GM21381 (cell line): Measurements from ENCODE around the gene ASAP2.

ENCODE experiments used
- ATAC-seq: cut with Tn5 transposase; IDR thresholded peaks from one replicate; pipeline ENCODE4 v1.9.1; 2021; ENCODE audit warnings: mild to moderate bottlenecking, moderate library complexity; ENCODE audit not compliant: unreplicated experiment

ASAP2 gene

DNA sequence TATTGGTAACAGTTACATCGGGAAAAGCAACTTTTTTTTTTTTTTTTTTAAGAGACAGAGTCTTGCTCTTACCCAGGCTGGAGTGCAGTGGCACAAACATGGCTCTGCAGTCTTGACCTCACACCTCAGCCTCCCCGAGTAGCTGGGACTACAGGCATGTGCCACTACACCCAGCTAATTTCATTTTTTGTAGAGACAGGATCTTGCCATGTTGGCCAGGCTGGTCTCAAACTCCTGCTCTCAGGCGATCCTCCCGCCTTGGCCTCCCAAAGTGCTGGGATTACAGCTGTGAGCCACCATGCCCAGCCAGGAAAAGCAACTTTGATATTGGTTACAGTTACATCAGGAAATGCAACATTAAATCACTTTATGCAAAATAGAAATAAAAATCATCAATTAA lies 212.1 kb downstream of the ASAP2 start:
- no peak for ATAC-seq

DNA sequence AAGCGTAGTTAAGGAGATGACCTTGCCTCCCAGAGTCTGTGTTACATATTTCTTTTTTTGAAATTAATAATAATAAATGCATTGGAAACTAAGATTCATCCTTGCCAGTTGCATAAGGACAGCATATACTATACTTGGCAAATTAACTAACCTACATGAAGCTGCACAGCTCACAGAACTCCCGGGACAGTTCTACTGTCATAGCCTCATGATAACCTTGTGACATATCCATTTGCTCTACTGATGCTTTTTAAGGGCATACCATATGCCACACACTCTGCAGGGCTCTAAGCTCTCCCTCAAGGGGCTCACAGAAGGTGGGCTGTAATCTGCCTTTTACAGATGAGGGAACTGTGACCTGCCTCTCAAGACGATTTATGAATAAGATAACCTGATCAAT lies 212.9 kb downstream of the ASAP2 start:
- no peak for ATAC-seq

DNA sequence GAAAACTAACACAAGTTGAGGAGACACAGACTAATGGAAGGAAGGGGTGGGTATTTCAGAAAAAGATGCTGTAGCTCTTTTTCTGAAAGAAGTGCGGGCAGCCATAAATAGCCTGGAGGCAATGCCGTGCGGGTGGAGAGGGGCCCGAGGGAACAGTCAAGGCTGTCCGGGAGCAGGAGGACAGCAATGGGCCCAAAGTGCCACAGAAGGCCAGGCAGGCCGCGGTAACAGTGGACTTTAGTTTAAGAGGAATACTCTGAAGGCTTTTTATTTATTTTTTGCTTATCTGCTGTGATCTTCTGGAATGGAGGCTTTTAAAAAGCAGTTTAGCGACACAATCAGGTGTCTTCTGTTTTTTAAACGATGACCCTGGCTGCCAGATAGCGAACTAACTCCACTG lies 213.9 kb downstream of the ASAP2 start:
- ATAC-seq = no peak

DNA sequence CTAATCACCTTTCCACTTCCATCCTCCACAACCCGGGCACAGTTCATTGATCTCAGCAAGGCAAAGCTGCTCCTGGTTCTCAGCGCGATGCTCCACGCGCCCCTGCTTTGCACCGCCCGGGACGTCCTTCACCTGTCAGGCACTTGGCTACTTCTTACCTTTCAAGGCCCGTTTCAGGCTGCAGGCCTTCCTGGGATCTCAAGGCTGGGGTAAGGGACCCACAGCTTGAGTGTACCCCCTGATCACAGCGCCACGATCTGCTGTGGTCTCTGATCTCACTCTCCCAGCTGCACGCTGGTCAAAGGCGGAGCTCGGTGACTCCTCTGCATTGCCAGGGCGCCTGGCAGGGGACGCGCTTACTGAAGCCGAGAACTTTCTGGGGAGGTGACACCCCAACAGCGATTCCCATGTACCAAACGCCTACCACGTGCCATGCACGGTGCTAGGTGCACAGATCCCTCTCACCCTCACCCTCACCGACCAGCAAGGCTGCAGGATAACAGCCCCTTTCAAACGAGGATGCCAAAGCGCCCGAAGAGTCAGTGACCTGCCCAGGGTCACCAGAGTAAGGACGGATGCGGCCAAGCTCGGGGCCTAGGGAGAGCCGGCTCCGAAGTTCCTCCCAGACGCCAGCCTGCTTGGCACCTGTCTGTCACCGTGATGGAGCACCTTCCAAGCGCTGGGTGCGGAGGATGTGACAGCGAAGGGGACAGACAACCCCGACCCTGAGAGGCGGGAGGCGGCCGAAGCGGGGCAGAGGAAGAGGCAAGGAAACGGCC lies 215.9 kb downstream of the ASAP2 start:
- ATAC-seq = peak; percentile 34

DNA sequence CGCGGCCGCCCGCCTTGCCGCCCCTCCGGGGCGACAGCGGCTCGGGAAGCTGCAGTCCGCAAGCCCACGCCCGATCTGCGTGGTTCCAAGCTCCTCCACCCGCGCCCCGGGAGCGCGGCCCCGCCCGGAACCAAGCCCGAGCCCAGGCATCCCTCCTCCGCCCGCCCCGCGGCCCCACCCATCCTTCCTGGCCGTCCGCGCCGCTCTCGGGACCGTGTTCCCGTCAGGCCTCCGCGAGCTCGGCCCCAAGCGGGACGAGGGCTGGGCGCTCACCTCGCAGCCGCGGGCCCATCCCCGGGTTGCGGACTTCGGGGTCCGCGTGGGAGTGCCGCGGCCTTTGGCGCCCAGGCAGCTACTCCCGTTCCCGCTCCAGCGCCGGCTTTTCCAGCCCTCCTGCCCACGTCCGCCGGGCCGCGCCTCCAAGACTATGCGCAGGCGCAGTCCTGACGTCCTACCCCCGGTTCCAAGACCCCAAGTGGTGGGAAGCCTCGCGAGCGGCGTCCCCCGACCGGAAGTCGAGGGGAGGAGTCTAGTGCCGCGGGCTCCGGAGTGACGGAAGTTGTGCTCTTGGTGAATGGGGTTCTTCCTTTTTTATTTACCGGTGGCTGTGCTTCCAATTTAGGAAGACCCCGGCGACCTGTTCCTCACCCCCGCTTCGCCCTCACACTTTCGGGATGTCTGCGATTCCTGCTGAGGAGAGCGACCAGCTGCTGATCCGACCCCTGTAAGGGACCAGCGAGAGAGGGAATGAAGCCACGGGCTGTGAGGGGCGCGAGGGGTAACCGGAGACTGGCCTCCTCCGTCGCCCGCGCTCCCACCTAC lies 216.7 kb downstream of the ASAP2 start, which contains the start of the genes CPSF3 and ITGB1BP1:
TSS of gene CPSF3 (plus strand) at position 555 of the 822 bp plus-strand sequence. CDS start at position 675, 120 bp downstream.
TSS of gene ITGB1BP1 (minus strand) at position 429 of the 822 bp plus-strand sequence. CDS start 4,831 bp downstream, outside the sequence.
- peak; percentile 70 for ATAC-seq

DNA sequence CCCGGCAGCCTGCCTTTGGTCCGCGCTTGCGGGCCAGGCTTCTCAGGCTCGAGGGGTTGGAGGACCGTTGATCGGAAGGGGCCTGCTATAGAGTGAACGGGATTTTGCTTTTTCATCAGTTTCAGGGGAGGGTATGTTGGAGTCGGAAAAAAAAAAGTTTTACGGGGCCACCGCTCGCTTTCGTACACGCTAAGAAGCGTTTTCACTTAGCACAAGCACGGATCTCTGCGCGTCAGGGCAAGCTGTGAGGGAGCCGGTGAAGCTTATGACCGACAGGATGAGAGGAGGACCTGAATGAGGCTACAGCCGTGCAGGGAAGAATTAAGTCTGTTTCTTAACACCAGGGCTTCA lies 217.3 kb downstream of the ASAP2 start:
- ATAC-seq = no peak

DNA sequence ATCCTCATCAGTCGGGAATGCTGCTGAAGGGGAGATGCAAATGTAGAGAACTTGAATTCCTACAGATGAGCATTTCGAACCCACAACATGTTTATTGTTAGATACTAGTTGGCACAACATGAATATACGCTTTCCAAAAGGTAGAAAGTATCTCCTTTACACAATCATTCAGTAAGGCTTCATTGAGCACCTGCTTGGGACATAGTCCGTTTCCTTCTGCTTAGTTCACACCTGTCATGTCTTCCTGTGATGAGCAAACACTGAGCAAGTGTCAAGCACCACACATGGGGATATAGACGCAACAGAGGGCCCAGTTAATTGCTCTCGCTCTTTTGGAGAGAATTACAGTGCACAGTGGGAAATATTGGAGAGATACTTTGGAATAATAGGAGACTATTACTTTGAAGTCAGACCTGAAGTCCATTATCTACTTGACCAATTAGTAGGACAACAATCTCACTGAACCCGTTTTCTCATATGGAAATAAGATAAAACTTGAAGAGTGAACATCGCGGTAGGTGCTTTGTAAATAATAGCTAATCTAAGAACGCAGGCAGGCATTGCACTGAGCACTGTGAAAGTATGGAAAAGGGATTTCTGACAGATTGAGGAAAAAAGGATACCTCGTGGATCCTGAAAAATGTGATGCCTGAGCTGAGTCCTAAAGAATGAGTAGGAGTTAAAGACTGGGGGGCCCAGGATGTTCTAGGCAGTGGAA lies 218.0 kb downstream of the ASAP2 start:
- ATAC-seq = no peak

DNA sequence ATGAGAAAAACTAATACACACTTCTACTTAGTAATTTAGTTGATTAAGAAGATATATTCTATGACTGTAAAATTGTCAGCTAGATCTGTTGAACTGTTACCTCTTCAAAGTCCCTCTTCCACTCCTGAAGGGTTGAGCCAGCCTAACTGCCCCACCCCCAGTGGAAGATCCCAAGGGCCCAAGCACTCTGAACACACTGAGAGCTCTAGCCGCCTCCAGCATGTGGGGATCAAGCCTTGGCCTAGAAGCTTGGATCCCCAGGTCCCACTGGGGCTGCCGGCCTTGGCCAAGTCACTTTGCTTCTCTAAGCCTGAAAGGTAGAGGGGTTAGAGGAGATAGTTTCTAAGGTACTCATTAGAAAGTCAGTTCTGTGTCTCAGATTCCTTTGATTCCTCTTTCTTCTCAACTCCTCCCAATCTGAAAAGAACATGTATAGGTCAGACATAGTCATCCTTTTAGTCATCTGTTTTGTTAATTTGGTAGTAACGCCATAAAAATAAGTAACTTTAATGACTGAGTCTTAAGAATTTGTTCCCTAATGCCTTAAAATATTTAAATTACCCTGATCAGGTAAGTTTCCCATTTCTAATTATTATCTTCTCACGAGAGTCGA lies 222.5 kb downstream of the ASAP2 start:
- no peak for ATAC-seq

DNA sequence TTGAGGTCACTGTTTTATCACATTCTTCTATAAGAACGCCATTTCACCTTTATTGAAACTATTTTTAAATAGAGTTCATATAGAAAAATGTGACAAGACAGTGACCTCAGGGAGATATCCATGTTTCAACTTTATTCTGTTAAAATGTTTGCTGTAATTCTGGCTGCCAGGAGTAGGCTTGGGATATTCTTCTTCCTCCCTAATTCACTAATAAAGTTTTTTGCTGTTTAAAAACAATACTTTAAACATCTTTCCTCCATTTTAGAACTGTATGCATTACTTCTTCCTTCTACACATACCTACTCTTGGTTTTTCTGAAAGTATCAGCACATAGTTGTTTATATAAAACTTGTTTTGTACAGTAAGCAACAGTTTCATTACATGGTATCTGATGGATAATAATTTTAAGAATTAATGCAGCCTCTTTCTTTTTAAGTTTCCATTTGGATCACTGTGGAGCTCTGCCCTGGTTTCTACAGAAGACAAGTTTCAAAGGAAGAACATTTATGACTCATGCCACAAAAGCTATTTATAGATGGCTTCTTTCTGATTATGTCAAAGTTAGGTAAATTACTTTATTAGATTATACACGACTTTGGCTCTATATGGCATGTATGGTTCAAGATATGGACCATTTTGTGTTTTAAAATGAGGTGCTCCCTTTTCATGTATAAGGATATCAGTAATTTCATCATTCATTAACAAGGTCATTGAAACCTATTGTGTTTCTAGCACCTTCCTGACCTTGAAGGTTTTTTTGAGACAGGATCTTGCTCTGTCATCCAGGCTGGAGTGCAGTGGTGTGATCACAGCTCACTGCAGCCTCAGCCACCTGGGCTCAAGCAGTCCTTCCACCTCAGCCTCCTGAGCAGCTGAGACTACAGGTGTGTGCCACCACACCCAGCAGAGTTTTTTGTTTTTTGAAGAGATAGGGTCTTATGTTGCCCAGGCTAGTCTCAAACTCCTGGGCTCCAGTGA lies 224.0 kb downstream of the ASAP2 start:
- no peak for ATAC-seq

DNA sequence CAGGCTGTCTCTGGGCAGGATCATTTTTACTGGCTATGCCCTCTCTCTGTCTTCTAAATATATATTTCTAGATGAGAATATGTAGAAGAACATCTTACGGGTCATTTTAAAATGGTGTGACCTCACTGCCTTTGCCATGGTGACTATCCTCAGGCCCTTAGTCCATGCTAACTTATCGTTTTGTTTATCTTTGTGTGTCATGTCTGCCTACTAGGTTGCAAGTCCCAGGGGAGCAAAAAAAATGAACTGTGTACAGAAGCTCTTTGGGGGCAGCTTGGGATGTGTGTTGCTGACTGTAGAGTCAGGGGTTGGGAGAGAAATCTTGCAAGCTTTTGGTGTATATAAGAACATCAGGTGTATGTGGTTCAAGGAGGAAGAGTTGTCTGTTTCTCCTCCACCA lies 227.9 kb downstream of the ASAP2 start:
- no peak for ATAC-seq

DNA sequence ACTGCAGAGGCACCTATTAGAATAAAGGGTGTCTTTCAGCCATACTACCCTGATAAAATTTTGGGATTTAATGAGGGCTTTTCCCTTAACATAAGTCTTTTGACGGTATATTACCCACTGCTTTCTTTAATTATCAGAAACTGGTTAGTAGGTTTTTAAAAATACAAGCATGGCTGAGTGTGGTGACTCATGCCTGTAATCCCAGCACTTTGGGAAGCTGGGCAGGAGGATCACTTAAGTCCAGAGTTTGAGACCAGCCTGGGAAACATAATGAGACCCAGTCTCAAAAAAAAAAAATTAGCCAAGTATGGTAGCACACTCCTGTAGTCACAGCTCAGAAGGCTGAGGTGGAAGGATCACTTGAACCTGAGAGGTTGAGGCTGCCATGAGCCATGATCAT lies 232.9 kb downstream of the ASAP2 start:
- ATAC-seq = no peak

DNA sequence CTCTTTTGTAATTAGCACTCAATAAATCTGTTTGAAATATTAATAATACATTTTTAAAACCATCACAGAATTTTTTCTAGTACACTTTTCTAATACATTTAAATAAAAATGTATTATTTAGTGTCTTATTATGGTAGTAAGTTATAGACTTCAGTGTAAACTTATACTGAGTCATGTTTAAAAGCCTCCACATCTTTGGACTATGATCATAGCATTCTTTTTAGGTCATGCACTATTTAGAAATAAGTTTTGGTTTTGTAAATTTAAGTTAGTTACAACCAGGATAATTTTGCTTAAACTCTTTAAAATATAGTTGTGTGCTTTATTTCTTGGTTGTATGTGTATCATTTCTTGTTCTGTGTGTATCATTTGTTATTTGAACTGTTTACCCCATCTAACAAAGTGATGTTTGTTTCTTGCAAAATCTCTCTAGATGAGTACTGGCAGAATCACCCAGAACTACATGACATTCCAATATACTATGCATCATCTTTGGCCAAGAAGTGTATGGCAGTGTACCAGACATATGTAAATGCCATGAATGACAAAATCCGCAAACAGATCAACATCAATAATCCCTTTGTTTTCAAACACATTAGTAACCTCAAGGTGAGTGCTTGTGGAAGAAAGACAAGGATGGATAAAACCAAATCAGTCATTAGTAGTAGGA lies 233.6 kb downstream of the ASAP2 start:
- no peak for ATAC-seq

DNA sequence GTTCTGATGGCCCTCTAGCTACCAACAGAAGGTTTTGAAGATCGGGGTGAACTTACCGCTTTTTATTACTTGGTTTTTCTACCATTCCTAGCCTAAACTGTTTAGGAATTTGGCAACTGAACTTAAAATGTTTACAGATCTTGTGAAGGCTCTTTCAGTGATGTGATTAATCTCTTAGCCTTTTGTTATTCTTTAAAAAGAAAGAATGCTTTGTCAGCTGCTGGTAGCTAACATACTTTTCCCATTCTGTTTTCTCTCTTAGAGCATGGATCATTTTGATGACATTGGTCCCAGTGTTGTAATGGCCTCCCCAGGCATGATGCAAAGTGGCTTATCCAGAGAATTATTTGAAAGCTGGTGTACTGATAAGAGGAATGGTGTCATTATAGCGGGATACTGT lies 234.9 kb downstream of the ASAP2 start:
- no peak for ATAC-seq

DNA sequence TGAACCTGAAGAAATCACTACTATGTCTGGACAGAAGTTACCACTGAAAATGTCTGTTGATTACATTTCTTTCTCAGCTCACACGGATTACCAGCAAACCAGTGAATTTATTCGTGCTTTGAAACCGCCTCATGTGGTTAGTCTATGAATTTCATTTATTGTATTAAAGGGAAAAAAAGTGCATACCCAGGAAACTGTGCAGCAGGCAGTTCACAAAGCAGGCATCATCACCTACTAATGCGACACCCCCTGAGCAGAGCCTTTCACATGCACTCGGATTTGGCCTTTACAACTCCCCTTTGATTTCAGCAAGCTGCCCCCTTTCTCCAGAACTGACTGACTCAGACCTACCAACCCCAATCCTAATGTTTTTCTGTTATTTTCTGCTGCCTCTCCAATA lies 236.9 kb downstream of the ASAP2 start:
- no peak for ATAC-seq

DNA sequence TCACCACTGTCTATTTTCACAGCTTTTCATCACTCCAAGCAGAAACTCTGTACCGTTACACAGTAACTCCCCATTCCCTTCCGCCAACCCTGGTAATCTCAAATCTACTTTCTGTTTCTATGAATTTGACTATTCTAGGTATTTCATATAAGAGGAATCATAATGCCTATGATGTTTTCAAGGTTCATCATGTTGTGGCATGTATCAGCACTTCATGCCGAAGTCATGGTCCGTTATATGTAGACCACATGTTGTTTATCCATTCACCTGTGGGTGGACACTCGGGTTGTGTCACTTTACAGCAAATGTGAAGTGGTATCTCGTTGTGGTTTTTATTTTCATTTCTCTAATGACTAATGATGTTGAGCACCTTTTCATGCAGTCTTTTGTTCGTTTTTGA lies 238.5 kb downstream of the ASAP2 start:
- no peak for ATAC-seq

DNA sequence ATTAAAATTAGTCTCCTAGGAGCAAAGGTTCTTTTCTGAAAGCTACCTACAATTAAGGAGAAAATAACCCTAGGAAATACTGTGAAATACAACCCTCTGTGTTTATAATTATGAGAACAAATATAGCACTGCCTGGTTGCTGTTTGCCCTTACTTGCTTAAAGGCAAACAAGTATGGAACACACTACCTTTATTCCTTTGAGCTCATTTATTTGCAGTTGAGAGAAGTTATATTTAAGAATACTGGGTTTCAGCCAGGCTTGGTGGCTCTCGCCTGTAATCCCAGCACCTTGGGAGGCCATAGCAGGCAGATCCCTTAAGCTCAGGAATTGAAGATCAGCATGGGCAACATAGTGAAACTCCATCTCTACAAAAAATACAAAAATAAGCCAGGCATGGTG lies 244.6 kb downstream of the ASAP2 start:
- ATAC-seq = no peak
